NCI-H345 (cell line): ENCODE data around the gene PLPP1.

Experiments used
- DNase-seq: peaks from one replicate; lab custom pipeline; 2025; lab: John Stamatoyannopoulos, UW

Gene PLPP1

GRCh38 chr5:55409775-55410174, 125.0 kb downstream of the PLPP1 start:
- no peak for DNase-seq

GRCh38 chr5:55407984-55408383, 126.8 kb downstream of the PLPP1 start:
- DNase-seq, result no peak

GRCh38 chr5:55407059-55407684, 127.6 kb downstream of the PLPP1 start:
- DNase-seq, result peak; percentile 19

GRCh38 chr5:55406292-55406691, 128.5 kb downstream of the PLPP1 start:
- peak; percentile 24 for DNase-seq

GRCh38 chr5:55402199-55402598, 132.6 kb downstream of the PLPP1 start:
- no peak for DNase-seq

GRCh38 chr5:55393501-55394175, 141.1 kb downstream of the PLPP1 start:
- no peak for DNase-seq

GRCh38 chr5:55392669-55393068, 142.1 kb downstream of the PLPP1 start:
- DNase-seq, result no peak

GRCh38 chr5:55391707-55392106, 143.1 kb downstream of the PLPP1 start:
- no peak for DNase-seq

- DNase-seq, result no peak
Observed at GRCh38 chr5:55387865-55388264, 146.9 kb downstream of the PLPP1 start.

GRCh38 chr5:55386356-55386755, 148.4 kb downstream of the PLPP1 start:
- DNase-seq, result no peak

GRCh38 chr5:55385846-55386245, 148.9 kb downstream of the PLPP1 start:
- DNase-seq, result no peak

- no peak for DNase-seq
Observed at GRCh38 chr5:55385227-55385626, 149.5 kb downstream of the PLPP1 start.

GRCh38 chr5:55384072-55384471, 150.7 kb downstream of the PLPP1 start:
- no peak for DNase-seq

- no peak for DNase-seq
Observed at GRCh38 chr5:55383254-55383653, 151.5 kb downstream of the PLPP1 start.

GRCh38 chr5:55377810-55378209, 157.0 kb downstream of the PLPP1 start:
- DNase-seq, result no peak
